HG03571 (cell line): ENCODE data around the gene USB1.
"Not testable (repeated sequence)": the region's sequence is repeated elsewhere in the genome, so short reads cannot be mapped to it uniquely, and the experiment has no call there.

Experiments used
- ATAC-seq: cut with Tn5 transposase; IDR thresholded peaks from one replicate; pipeline ENCODE4 v1.9.1; 2021; ENCODE audit not compliant: unreplicated experiment

The USB1 gene

DNA sequence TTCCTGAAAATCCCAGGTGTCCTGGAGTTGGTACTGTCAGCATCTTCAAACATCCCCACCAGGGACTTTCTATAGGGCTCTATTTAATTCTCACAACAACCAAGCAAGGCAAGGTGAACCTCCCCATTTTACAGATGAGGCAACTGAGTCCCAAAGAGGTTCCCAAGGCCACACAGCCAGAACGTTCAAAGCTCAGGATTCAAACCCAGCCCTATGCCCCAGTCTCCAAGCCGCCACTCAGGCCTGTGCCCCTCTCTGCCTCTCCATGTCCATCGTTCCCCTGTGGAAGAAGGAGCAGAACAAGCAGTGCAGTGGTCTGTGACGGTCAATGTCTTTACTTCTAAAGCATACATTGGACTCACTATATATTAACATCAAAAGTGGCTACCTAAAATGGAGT, 6.8 kb upstream of the USB1 start:
- no peak for ATAC-seq

DNA sequence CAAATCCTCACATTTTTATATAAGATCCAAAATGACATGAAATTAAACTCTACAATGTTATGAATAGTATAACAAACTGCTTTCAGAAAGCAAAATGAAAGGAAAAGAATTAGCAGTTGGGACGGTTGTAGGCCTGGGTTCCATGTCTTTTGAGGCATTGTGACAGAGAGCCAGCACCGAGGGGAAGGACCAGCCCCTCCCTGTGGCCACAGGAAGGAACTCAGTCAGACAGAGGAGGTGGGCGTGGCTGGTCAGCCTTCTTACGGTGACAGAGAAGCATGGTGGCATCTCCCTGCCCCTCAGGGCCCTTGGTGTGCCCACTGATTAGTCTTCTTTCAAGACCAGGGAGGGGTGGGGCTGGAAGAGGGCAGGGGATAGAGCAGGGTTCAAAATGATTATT, 6.4 kb upstream of the USB1 start:
- ATAC-seq, result peak; percentile 43

DNA sequence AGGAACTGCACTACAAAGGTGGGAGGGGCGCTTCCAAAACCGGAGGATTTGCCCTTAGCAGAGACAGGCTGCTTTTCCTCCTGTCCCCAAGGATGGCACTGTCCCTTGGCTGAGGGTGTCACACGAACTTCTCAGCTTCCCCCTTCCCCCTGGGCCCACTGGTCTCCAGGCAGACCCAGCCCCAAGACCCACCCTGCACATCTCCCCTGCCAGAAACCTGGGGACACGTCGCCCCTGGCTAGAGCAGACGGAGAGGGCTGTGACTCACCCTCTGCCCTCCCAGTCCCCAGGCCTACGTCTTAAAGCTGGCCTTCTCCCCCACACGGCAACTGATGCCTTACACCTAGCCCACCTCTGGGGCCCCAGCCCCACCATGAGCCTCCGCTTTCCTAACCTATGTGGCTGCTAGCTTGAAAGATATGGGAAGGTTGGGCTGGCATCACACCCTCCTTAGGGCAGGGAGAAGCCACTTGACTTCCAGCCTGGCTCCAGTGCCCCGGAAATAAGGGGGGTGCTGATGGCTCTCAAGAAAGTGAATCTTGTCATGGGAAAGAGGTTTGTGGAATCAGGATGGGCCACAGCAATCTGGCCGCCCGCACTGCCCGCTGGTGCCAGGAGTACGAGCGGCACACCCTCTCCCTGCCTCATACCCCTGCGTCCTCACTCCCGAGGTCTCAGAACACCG, 5.3 kb upstream of the USB1 start:
- ATAC-seq, result no peak

DNA sequence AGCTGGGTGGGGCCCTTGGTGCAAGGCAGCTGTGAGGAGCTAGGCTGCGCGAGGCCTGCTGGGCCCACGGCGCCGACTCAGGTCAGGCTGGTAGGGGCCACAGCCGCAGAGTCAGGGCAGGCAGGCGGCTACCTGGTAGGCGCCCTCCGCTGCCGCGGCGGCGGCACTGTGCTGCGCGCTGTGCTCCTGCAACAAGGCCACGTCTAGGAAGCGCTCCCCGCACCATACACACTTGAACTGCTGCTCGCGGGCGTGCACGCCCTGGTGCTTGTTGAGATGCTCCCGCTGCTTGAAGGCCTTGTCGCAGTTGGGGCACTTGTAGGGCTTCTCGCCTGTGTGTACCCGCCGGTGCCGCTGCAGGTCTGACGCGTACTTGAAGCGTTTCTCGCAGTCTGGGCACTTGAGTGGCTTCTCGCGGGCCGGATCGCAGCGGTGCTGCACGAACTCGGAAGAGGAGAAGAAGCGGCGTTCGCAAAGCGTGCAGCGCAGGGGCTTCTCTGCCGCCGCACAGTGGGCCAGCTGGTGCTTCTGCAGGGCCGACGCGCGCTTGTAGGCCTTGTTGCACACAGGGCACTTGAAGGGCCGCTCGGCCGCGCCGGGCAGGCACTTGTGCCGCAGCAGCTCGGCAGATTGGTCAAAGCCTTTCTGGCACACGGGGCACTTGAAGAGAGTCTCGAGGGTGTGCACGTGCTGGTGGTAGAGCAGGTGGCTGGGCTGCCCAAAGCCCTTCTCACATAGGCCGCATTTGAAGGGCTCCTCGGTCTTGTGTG, 4.6 kb upstream of the USB1 start:
- ATAC-seq, result no peak

DNA sequence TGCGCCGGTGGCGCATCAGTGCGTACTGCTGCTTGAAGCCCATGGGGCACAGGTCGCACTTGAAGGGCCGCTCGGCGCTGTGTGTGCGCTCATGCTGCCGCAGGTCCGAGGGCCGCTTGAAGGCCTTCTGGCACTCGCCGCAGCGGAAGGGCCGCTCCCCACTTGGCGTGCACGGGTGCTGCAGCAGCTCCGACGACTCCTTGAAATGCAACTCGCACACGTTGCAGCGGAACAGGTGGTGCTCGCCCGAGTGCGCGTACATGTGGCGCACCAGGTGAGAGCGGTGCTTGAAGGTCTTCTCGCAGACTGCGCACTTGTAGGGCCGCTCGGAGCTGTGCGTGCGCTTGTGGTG, 4.1 kb upstream of the USB1 start:
- ATAC-seq, result no peak

DNA sequence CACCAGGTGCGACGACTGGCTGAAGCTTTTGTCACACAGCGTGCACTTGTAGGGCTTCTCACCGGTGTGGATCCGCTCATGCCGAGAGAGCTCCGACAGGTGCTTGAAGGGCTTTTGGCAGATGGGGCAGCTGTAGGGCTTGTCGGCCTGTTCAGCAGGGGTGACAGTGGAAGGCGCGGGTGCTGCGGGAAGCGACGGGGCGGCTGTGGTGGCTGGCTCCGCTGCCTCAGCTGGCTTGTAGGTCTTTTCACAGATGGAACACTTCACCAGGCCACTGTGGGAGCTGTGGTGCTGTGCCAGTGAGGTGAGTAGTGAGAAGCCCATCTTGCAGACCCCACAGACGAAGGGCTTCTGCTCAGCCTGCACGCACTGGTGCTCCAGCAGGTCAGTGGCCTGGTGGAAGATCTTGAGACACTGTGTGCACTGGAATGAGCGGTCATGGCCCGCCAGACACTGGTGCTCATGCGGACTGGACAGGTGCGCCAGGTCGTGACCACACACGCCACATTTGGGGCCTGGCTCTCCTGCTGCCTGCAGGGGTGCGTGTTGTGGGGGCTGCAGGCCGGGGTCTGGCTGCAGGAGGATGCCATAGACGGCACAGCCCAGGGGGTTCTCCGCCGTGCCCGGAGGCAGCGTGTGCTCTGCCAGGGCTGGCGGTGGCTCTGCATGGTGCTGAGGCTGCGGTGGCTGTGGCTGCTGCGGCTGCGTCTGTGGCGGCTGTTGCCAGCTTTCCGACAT, 3.5 kb upstream of the USB1 start:
- ATAC-seq, result no peak

DNA sequence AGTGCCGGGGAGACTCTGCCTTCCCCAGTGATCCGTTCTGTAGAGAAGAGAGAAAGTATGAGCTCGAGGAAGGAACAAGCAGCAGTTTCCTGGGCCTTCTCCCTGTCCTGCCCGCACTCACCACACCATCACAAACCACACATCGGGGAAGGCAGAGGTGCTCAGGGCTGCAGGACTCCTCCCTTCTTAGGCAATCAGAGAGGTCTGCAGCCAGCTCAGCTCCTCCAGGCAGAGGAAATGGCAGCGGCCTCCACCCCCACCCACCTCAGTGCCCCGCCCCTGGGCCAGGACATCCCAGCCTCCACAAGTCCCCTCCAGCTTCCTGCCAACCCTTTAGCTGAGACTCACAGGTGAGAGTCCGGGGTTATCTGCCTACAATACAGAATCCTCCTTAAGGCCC, 2.7 kb upstream of the USB1 start:
- ATAC-seq, result no peak

DNA sequence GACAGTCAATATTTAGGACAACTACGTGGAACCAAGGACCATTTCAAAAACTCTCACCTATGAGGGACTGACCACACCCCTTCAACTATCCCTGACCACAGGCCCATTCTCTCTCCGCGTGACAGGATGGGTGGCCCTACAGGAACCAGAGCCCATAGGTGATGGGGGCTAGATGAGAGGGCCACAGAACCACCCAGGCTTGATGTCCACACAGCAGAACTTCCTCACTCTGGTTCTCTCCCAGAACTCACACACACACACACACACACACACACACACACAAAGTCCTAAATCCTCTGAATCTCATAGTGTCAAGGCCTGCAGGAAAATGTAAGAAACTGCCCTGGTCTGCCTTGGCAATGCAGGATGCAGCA, 2.2 kb upstream of the USB1 start:
- no peak for ATAC-seq

DNA sequence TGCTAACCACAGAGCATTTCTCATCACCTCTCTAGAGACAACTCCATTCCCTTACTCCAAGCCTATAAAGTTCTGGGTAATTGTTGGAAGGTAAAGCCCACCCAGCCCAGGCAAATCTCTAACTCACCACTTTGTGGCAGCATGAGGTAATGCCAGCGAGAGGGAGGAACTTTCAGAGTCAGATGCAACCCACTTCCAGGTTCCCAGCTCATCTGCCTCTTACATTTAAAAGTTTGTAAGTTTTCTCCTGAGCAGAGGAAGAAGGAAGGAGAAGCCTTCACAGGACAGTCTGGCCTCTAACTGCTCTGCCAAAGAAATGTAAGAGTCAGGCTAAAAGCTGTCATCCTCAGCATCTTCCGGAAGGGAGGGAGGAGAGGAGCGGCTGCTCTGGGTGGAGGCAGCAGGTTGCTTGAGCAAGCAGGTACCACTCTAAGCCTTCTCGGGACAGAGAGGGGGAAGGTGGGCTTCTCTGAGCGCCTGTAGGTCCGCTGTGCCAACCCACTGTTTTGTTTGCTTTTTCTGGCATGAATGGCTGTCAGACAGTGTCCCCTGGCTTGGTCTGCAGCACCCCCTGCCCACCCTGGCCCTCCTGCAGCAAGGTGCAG, 1.7 kb upstream of the USB1 start:
- no peak for ATAC-seq

DNA sequence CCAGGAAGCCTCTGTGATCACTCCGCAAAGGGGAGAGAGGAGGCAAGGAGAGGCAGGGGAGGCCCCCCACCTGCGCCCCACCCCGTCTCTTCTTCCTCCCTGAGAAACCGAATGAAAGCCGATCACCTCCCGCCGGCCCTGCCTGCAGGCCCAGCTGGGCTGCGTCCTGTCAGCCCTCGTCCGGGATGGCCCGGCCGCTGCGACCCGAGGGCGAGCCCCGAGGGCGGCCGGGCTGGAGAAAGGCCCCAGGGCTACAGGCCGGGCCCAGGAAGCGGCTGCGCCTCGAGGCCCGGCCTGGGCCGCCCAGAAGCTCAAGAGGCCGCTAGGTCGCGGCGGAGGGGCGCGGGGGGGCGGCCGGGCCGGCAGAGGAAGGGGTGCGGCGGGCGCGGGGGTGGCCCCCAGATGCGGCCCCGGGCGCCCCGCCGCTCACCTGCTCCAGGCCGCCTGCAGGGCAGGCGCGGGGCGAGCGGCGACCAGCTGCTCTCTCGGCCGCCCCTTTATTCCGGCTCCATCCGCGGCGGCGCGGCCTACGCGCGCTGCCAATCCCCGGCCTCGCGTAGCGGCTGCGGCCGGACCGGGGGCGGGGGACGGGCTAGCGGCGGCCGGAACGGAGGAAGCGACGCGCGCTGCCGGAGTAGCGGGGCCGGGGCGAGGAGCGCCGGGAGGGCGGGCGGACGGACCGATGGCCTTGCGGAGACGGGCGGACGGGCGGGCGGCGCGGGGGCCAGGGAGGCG, 1.1 kb upstream of the USB1 start, which contains the start of gene ZNF319:
ZNF319 (minus strand) TSS at position 702 of the 735 bp plus-strand sequence. CDS start 2,407 bp downstream, outside the sequence.
- peak; percentile 10 for ATAC-seq

DNA sequence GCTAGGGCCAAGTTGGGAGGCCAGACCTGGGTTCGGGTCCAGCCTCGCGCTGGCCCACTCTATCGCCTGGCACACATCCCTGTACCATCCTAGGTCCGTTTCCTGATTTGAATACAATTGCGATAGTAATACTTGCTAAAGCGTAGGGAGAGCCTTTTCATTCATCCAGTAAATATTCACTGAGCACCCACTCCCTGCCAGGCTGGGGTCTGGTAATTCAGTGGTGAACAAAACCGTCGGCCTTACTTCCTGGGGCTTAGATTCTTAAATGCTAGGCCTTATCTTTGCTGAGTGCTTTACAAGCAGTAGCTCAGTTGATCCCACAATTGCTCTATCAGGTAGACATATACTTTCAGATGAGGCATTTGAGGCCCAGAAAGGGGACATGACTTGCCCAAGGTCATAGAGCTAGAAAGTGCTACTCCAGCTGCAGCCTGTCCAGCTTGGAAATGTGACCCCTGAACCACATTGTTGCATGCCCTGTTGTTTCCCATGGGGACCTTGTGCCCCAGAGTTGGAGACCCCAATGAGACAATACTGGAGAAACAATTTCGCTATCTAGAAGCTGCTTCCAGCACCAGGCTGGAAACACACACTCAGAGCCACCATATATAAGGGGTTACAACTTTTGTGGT, 691 bp downstream of the USB1 start:
- no peak for ATAC-seq

DNA sequence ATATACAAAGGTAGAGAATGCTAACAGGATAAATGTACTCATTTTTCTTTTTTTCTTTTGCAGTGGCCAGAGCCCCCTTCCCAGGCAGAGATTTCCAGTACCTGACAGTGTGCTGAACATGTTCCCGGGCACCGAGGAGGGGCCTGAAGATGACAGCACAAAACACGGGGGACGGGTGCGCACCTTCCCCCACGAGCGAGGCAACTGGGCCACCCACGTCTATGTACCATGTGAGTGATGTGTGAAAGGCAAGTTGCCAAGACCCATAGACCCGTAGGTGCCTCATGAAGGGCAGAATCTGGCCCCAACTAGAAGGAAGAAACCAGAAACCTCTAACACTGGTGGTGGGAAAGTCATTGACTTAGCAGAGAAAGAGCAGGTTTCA, 1.2 kb downstream of the USB1 start:
- ATAC-seq, result no peak

DNA sequence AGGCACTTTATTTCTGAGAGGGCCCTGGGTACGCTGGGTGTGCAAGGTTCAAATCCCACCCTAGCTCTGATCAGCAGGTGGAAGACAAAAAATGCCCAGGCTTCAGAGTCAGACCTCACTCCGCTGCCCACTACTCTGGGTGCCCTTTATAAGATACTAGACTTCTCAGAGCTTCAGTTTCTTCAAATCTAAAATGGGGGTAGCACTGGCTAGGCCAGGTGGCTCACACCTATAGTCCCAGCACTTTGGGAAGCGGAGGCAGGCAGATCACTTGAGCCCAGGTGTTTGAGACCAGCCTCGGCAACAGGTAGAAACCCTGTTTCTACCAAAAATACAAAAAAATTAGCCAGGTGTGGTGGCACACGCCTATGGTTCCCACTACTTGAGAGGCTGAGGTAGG, 1.7 kb downstream of the USB1 start:
- ATAC-seq, result no peak

DNA sequence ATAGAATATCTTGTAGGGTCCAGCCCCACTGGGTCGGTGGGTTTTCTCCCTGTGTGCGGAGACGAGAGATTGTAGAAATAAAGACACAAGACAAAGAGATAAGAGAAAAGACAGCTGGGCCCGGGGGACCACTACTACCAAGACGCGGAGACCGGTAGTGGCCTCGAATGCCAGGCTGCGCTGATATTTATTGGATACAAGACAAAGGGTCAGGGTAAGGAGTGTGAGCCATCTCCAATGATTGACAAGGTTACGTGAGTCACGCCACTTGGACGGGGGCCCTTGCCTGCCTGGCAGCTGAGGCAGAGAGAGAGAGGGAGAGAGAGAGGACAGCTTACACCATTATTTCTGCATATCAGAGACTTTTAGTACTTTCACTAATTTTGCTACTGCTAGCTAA, 3.5 kb downstream of the USB1 start:
- ATAC-seq, result not testable (repeated sequence)

DNA sequence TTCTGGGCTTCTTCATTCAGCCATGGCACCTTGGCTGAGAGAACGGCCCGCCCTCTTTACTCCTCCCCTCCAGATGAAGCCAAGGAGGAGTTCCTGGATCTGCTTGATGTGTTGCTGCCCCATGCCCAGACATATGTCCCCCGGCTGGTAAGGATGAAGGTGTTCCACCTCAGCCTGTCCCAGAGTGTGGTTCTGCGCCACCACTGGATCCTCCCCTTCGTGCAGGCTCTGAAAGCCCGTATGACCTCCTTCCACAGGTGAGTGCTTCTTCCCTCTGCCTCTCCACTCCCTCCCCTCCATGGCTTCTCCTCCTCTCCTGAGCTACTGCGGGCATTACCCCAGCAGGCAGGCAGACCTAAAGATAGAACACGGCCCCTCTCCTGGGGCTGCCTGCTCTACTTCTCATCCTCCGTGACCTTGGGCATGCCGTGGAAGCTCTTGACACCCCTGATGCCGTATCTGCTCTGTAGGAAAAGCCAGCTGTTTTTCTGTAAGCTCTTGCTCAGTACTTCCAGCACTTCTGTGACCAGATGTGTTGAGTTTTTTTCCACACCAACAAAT, 8.7 kb downstream of the USB1 start:
- no peak for ATAC-seq

DNA sequence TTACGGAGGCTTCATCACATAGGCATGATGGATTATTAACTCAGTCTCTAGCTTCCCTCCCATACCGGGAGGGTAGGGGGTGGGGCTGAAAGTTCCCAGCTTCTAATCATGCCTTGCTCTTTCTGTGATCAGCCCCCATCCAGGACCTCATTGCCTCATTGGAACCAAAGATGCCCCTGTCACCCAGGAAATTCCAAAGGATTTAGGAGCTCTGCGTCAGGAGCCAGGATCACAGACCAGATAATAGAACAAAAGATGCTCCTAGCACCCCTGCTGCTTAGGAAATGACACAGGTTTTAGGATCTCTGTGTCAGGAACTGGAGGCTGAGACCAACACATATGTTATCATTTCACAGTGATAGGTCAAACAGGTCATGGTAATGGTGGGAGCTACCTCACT, 9.7 kb downstream of the USB1 start:
- ATAC-seq, result no peak

DNA sequence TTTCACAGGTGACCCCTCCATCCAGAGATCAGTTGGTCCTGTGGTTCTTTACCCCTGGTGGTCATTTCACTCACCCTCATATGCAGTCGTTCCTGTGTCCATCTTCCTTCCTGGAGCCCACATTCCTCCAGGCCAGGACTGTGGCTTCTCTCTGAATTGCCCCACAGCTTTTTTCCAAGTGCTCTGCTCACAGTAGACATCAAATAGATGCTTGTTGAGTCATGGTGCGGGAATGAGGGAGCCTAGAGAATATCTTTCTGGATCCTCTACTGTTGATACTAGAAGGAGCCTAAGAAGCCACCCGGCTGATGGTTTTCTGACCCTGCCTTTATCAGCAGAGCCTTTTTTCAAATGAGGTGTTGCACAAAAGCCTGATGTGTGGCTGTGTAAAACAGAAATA, 10.4 kb downstream of the USB1 start:
- no peak for ATAC-seq

DNA sequence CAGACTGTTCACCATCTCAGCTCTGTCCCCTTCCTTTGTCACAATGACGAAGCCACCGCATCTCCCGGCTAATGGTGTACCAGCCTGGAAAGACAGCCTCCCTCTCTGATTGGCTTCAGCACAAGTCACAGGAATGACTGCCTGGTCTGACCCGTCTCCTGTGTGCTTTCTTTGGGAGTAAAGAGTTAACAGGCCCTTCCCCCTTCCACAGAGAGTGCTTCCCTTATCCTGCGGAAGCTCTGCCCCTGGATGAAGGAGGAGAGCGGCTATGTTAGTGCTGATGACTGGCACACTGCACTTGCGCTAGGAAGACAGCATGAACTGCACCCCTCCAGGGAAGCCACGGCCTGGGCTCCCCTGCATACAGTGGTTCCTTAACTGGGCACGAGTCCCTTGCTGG, 11.3 kb downstream of the USB1 start:
- no peak for ATAC-seq

DNA sequence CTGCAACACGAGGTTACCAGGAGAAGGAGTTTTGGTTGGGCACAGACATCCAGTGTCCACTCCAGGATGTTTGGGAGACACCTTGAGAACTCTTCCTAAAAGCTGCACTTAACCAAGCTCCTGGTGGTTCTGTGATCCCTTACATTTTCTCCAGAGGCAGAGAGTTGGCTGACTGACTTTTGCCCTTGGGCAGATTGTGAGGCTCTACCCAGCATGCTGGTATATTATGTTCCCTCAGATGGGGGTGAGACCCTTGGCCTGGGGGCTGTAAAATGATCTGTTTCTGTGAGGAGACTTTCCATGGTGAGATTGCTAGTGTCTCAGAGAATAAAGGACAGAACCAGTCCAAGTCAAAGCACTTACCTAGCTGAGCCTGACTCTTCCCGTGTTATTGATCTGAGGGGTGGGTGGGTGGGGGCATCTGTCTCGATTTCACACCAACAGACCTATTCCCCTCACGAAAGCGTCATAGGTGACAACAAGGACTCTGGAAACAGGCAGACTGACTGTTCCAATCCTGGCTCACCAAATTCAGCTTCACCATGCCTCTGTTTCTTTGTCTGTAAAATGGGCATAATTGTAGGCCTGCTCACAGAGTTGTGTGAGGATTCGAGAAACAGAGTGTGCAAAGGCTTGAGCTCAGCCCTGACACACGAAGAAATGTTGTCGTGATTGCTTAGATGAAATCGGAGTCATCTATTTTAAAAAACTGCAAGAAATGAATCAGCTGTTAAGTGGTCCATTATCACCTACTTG, 12.2 kb downstream of the USB1 start:
- ATAC-seq, result no peak
